Measurements from ENCODE around the gene KLF13. TPM values are rescaled to one million over a fixed set of nuclear protein-coding genes. Genes with fewer than 3 reads are reported as not detected.

KLF13 gene
- total RNA-seq, 1 donor from 2014 or later, result 41.8 TPM

- DNase-seq (ENCODE audit: low spot score), result no peak
Observed at GRCh38 chr15:31298707-31299172, 27.9 kb upstream of the KLF13 start.

- DNase-seq (ENCODE audit: low spot score), result no peak
Observed at GRCh38 chr15:31300208-31300661, 26.4 kb upstream of the KLF13 start.

DNA sequence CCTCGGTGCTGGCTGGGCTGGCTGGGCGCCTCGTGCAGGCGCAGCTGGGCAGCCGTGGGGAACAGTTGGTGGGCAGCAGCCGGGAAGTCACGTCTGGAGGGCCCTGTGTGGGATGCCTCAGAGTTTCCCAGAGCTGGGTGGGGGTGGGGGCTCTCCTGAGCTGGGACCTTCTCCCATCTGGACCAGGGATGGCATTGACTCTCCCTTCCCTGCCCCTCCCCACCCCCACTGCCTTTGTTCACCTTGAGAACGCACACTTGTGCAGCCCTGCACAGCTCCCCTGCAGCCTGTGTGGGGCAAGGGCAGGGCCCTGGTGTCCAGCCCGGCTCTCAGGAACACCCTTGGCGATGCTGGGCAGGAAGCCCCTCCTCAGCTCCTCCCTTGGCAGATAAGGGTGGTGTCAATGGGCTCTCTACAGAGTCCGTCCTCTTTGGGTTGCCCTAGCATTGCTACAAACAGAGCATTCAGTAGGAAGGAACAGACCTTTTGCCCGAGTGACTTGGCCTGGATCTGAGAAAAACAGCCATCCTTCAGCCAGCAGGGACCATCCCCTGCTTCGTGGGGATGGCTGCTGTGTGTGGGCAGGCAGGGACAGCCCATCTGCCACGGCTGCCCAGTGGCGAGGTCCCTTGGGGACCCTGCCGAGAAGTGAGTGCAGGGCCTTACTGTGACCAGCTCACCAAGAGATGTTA lies 25.5 kb upstream of the KLF13 start:
- no peak for DNase-seq (ENCODE audit: low spot score)

DNA sequence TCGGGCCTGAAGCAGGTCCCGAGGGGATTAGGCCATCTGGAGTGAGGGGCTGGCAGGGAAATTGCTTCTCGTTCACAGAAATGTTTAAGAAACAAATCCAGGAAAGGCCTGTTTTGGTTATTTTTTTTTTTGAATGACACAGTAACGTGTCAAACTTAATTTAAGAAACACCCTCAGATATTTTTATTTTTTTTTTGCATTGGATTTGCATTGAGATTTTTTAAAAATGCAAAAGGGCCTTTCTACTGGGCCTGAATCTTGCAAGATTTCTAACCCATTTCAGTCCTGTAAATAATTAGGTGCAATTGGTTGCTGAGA lies 25.0 kb upstream of the KLF13 start:
- DNase-seq (ENCODE audit: low spot score), result no peak

- DNase-seq (ENCODE audit: low spot score), result no peak
Observed at GRCh38 chr15:31302029-31302657, 24.5 kb upstream of the KLF13 start.

GRCh38 chr15:31302778-31303725 lies 23.6 kb upstream of the KLF13 start:
- DNase-seq (ENCODE audit: low spot score), result no peak

- no peak for DNase-seq (ENCODE audit: low spot score)
Observed at GRCh38 chr15:31303726-31304648, 22.6 kb upstream of the KLF13 start.

GRCh38 chr15:31304751-31305365 lies 21.8 kb upstream of the KLF13 start:
- DNase-seq (ENCODE audit: low spot score), result no peak

- no peak for DNase-seq (ENCODE audit: low spot score)
Observed at GRCh38 chr15:31305375-31305774, 21.3 kb upstream of the KLF13 start.

GRCh38 chr15:31305796-31306425 lies 20.7 kb upstream of the KLF13 start:
- no peak for DNase-seq (ENCODE audit: low spot score)

DNA sequence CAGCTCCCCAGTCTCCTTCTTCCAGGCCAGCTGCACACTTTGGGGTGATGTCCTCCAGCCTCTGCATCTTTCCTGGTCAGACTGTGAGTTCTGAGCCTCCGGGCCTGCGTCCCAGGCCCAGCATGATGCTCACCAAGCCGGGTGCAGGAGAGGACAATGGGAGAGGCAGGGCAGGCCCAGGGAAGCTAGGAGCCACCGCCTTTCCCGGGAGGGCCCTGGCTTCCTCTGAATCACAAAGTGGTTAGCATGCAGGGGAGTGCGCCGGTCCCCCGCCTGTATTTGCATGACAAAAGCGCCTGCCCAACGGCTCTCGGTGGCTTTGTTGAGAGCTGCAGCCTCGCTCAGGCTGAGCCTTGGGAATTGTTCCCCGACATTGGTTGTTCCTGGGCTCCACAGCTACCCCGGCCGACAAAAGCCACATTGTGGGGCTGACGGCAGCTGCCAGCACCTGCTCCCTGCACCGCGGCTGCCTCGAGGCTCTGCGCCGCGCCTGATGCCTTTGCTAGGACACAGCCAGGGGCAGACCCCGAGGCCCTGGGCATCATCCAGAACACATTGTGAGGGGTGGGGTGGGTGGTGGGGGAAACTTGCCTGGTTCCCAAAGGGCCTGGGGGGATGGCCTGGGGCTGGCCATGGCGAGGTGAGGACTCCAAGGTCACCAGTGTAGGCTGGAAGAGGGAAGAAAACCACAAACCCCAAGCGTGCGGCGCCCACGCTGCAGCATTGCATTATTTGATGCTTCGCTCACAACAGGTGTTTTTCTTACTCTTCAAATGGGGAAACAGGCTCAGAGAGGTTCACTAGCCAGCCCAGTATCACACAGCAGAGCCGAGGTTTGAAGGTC lies 20.0 kb upstream of the KLF13 start:
- DNase-seq (ENCODE audit: low spot score), result no peak

GRCh38 chr15:31307270-31308184 lies 19.1 kb upstream of the KLF13 start:
- no peak for DNase-seq (ENCODE audit: low spot score)

DNA sequence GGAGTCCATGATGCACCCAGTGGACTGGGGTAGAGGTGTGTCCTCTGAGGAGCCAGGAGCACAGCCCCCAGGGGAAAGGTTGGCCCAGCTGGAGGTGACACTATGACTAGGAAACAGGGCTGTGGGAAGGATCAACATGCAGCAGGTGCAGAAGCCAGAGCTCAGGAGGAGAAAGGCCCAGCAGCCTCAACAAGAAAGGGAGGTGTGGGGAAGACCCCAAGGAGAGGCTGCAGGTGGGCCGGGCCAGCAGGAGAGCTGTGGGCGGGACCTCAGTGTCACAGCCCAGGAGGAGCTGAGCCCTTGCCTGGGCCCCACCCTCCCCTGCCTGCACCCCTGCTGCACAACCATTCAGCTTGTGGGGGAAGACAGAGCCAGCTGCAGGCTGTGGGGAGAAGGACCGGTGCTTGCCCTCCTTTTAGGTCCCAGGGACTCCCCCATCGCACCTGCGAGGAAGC lies 18.4 kb upstream of the KLF13 start:
- DNase-seq (ENCODE audit: low spot score), result no peak

DNA sequence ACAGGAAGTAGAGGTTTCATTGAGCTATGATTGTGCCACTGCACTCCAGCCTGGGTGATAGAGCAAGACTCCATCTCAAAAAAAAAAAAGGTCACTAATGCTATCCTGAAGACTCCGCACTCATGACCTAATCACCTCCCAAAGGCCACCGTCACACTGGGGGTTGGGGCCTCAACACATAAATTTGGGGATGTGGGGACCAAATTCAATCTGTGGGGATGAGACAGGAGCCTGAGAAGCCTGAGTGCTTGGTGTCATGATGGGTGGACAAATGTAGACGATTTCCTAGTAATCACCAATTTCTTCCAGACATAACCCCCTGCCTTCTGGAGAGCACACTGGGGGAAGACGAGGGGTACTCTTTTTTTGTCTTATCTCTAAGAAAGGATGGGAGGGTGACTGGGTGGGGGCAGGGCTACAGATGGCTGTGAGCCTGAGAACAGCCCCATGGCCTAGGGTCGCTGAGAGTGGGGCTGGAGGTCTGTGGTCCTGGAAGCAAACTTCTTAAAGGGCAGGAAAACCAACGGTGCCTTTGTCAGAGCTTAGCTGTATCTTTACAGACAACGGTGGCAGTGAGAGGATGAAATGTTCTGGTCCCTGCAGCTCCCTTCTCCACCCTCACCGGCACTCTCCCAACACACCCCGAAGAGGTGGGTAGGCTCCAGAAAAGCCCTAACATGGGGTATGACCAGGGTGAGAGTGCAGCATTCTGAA lies 16.6 kb upstream of the KLF13 start:
- no peak for DNase-seq (ENCODE audit: low spot score)

GRCh38 chr15:31311735-31312619 lies 14.7 kb upstream of the KLF13 start:
- no peak for DNase-seq (ENCODE audit: low spot score)

- no peak for DNase-seq (ENCODE audit: low spot score)
Observed at GRCh38 chr15:31313223-31313622, 13.4 kb upstream of the KLF13 start.
